IMR-90 (cell line): ENCODE data around the gene SUSD6. TPM values are rescaled to one million over a fixed set of nuclear protein-coding genes. Genes with fewer than 3 reads are reported as not detected.

Experiments
- ATAC-seq: fragments of 200-7000 bp; cut with Tn5 transposase; 2 replicates; pipeline ENCODE4 v1.9.1; 2020; ENCODE audit warnings: low read depth, mild to moderate bottlenecking, moderate library complexity
- BruUV-seq: library from RNA; stranded (reverse); fragments of 400-500 nt; replicated peaks from 2 replicates; lab custom pipeline; 2021; lab: Mats Ljungman, UMichigan
- CTCF ChIA-PET: fragments of 300-600 bp; formaldehyde crosslinking; extraction: SDS; loops from one replicate; lab custom pipeline; 2021; ENCODE audit warnings: antibody characterized with exemption; lab: Yijun Ruan, JAX
- POLR2A ChIA-PET: fragments of 300-600 bp; sonication (Branson Sonifier 250); formaldehyde crosslinking; loops from one replicate; lab custom pipeline; 2022; ENCODE audit warnings: antibody characterized with exemption; ENCODE audit not compliant: unreplicated experiment; lab: Charles Lee
- DNase-seq: peaks from one replicate; pipeline ENCODE4 v3.0.0; 2013
- H2AFZ ChIP-seq: replicated peaks from 2 replicates; pipeline ENCODE3; 2013; ENCODE audit warnings: low read length, mild to moderate bottlenecking; ENCODE audit not compliant: poor library complexity
- H2AK5ac ChIP-seq: 2 replicates; pipeline ENCODE4 v1.6.1; 2013; ENCODE audit warnings: low read depth, low read length, inconsistent platforms
- H2AK9ac ChIP-seq: replicated peaks from 2 replicates; pipeline ENCODE3; 2013; ENCODE audit warnings: mild to moderate bottlenecking, low read depth, low read length, moderate library complexity; ENCODE audit not compliant: poor library complexity
- H2BK120ac ChIP-seq: 2 replicates; pipeline ENCODE4 v1.6.1; 2013; ENCODE audit warnings: low read depth, low read length, inconsistent platforms
- H2BK15ac ChIP-seq: 3 replicates; pipeline ENCODE4 v1.6.1; 2013; ENCODE audit warnings: low read depth, low read length, inconsistent platforms
- H2BK20ac ChIP-seq: 2 replicates; pipeline ENCODE4 v1.6.1; 2013; ENCODE audit warnings: low read depth, mild to moderate bottlenecking, inconsistent platforms, low read length, moderate library complexity
- H2BK5ac ChIP-seq: 2 replicates; pipeline ENCODE4 v1.6.1; 2013; ENCODE audit warnings: mild to moderate bottlenecking, low read depth, low read length, inconsistent platforms; ENCODE audit not compliant: poor library complexity, severe bottlenecking
- H3K14ac ChIP-seq: replicated peaks from 2 replicates; pipeline ENCODE4 v1.6.1; 2013; ENCODE audit warnings: low read depth, low read length, inconsistent platforms
- H3K18ac ChIP-seq: 2 replicates; pipeline ENCODE4 v1.6.1; 2013; ENCODE audit warnings: low read depth, low read length, control low read depth
- H3K23ac ChIP-seq: 2 replicates; pipeline ENCODE4 v1.6.1; 2013; ENCODE audit warnings: low read depth, low read length, inconsistent platforms
- H3K27ac ChIP-seq: 2 replicates; pipeline ENCODE4 v1.5.1; 2013; ENCODE audit warnings: mild to moderate bottlenecking, control low read depth, low read length; ENCODE audit not compliant: insufficient read depth
- H3K27me3 ChIP-seq: 2 replicates; pipeline ENCODE4 v1.6.1; 2013; ENCODE audit warnings: low read length; ENCODE audit not compliant: control insufficient read depth, insufficient read depth
- H3K36me3 ChIP-seq: 2 replicates; pipeline ENCODE4 v1.6.1; 2013; ENCODE audit warnings: low read length, mixed read lengths; ENCODE audit not compliant: control insufficient read depth, insufficient read depth
- H3K4ac ChIP-seq: 2 replicates; pipeline ENCODE4 v1.6.1; 2013; ENCODE audit warnings: low read depth, low read length, inconsistent platforms
- H3K4me1 ChIP-seq: 2 replicates; pipeline ENCODE4 v1.6.1; 2013; ENCODE audit warnings: low read length, mixed read lengths; ENCODE audit not compliant: control insufficient read depth, insufficient read depth
- H3K4me2 ChIP-seq: 2 replicates; pipeline ENCODE4 v1.6.1; 2013; ENCODE audit warnings: low read depth, mild to moderate bottlenecking, control low read depth, low read length, moderate library complexity
- H3K4me3 ChIP-seq: 2 replicates; pipeline ENCODE4 v1.5.1; 2013; ENCODE audit warnings: low read depth, mild to moderate bottlenecking, control low read depth, low read length, moderate library complexity; ENCODE audit not compliant: insufficient read depth
- H3K56ac ChIP-seq: 2 replicates; pipeline ENCODE4 v1.6.1; 2013; ENCODE audit warnings: low read length, inconsistent platforms; ENCODE audit not compliant: insufficient read depth; ENCODE audit errors: extremely low read depth
- H3K79me1 ChIP-seq, 2 experiments: 2 replicates each; pipeline ENCODE4 v1.6.1; 2013; ENCODE audit warnings: low read length in 2 of 2, inconsistent platforms in 1 of 2, low read depth in 1 of 2
- H3K9ac ChIP-seq: 2 replicates; pipeline ENCODE4 v1.6.1; 2013; ENCODE audit warnings: low read depth, low read length, control low read depth
- H3K9me1 ChIP-seq: 2 replicates; pipeline ENCODE4 v1.6.1; 2013; ENCODE audit warnings: low read length, inconsistent platforms; ENCODE audit not compliant: insufficient read depth
- H3K9me3 ChIP-seq: 2 replicates; pipeline ENCODE4 v1.6.1; 2013; ENCODE audit warnings: low read length; ENCODE audit not compliant: control insufficient read depth, insufficient read depth
- H4K20me1 ChIP-seq: 2 replicates; pipeline ENCODE4 v1.6.1; 2013; ENCODE audit warnings: low read length, inconsistent platforms; ENCODE audit not compliant: insufficient read depth
- H4K5ac ChIP-seq: 2 replicates; pipeline ENCODE4 v1.6.1; 2013; ENCODE audit warnings: mild to moderate bottlenecking, low read depth, low read length, control low read depth
- H4K8ac ChIP-seq, 2 experiments: 2 replicates each; pipeline ENCODE4 v1.6.1; 2013; ENCODE audit warnings: low read depth in 2 of 2, low read length in 2 of 2, control low read depth in 1 of 2, inconsistent platforms in 1 of 2
- H4K91ac ChIP-seq: 2 replicates; pipeline ENCODE4 v1.6.1; 2013; ENCODE audit warnings: low read depth, low read length, inconsistent platforms; ENCODE audit not compliant: insufficient read depth
- CEBPB ChIP-seq: IDR thresholded peaks from 2 replicates; pipeline ENCODE4 v1.6.1; 2012; ENCODE audit warnings: low read depth, low read length, improper control_type of control experiment
- FOS ChIP-seq: fragments of 150-350 bp; IDR thresholded peaks from 2 replicates; pipeline ENCODE4 v1.6.1; 2016; ENCODE audit warnings: low read depth, low read length
- MAZ ChIP-seq: IDR thresholded peaks from 2 replicates; pipeline ENCODE4 v1.6.1; 2012; ENCODE audit warnings: low read depth, mild to moderate bottlenecking, low read length, improper control_type of control experiment, moderate library complexity, borderline replicate concordance
- MXI1 ChIP-seq: IDR thresholded peaks from 2 replicates; pipeline ENCODE4 v1.6.1; 2012; ENCODE audit warnings: low read depth, mild to moderate bottlenecking, low read length, moderate library complexity, borderline replicate concordance
- POLR2A ChIP-seq: IDR thresholded peaks from 2 replicates; pipeline ENCODE4 v1.6.1; 2012; ENCODE audit warnings: mild to moderate bottlenecking, low read depth, low read length
- RAD21 ChIP-seq: IDR thresholded peaks from 2 replicates; pipeline ENCODE4 v1.6.1; 2012; ENCODE audit warnings: low read length, improper control_type of control experiment
- WGBS, 2 experiments: methylation state at CpG; one replicate each; pipeline versions ENCODE4 v1.1.5 to v1.1.7; 2013; ENCODE audit warnings: missing lambda C conversion rate in 2 of 2; ENCODE audit not compliant: insufficient read length in 1 of 2; ENCODE audit errors: extremely low coverage in 2 of 2; 5-methylcytosine and 5-hydroxymethylcytosine counted together
- dilution Hi-C: fragments of 300-500 bp; cut with HindIII; formaldehyde crosslinking; loops from one replicate; pipeline ENCODE4 v1.14.3; 2018; ENCODE audit warnings: low sequenced_read_pairs; ENCODE audit not compliant: unreplicated experiment
- in situ Hi-C: fragments of 300-500 bp; cut with MboI; formaldehyde crosslinking; loops from 3 replicates; pipeline ENCODE4 v1.14.3; 2019; ENCODE audit warnings: low sequenced_read_pairs, inconsistent platforms, mixed read lengths
- intact Hi-C: fragments of 100-400 bp; cut with micrococcal nuclease; formaldehyde crosslinking; loops from 2 replicates; pipeline ENCODE4 v1.10.0; 2022
- polyA plus RNA-seq, 3 experiments: library from polyadenylated mRNA; depleted of rRNA; stranded (reverse); fragments of >200 nt; gene quantifications; 2 replicates each; pipeline ENCODE4 v1.2.3, GENCODE V29; 2012; ENCODE audit warnings: low replicate concordance in 1 of 3
- total RNA-seq: library from RNA; depleted of rRNA; stranded (reverse); fragments of >200 nt; gene quantifications from 2 replicates; pipeline ENCODE4 v1.2.3, GENCODE V29; 2012
- TF ChIP-seq, protein P1 (sequence below): conservative IDR thresholded peaks from 2 replicates; pipeline ENCODE4 v1.5.1; 2012; ENCODE audit warnings: mild to moderate bottlenecking, low read depth, low read length, improper control_type of control experiment

The SUSD6 gene
- total and polyA plus RNA-seq, 2 of the 4 experiments (the other 2 are of a cell fraction) = 2.3 to 10.1 TPM

DNA sequence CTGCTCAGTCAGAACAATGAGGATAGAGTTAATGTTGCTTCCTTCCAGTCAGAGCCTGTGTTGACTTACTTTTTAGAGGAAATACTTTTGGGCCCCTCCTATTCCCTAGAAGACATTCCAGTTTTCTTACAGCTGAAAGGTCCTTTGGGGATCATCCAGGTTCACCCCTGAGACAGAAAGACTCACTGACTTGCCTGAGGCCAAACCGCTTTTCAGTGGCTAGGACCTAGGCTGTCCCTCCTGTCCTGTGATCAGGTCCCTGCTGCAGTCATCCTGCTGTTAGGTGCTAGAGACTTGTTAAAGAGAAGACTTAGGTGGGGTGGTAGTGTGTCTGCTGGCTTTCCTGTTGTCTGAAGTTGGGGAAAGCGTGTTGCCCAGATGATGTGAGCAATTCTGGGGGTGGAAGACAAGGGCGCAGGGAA, 39.6 kb downstream of the SUSD6 start:
- ATAC-seq = peak; percentile 8; the same call in 1 of the 2 replicates
- ChIA-PET CTCF (no interaction called here), POLR2A (no interaction called here)
- Histone ChIP-seq H3K14ac (peak overlapping the region; percentile 24), H4K5ac (no peak overlapping the region), H2BK20ac (peak overlapping the region; percentile 24; the same call in 1 of the 2 replicates), H4K20me1 (peaks cover 58% of the 10 kb centered on the region), H3K9ac (no peak overlapping the region), H3K23ac (peak overlapping the region; percentile 85), H3K4me2 (no peak overlapping the region), H2BK5ac (no peak overlapping the region), H2BK120ac (peak overlapping the region; percentile 64), H3K36me3 (no peaks in the 10 kb centered on the region), H3K18ac (peak overlapping the region; percentile 0; the same call in 1 of the 2 replicates), H2AK9ac (no peak overlapping the region), H3K4me3 (no peak overlapping the region), H4K91ac (peak overlapping the region; percentile 58), H3K9me1 (peaks cover 47% of the 10 kb centered on the region), H2AK5ac (peak overlapping the region; percentile 87), H3K27me3 (no peaks in the 10 kb centered on the region), H4K8ac (peak overlapping the region in 1 of 2 experiments; percentile 61; a peak in 1 of 4 replicates), H3K27ac (no peak overlapping the region), H3K79me1 (peaks cover 48 to 84% of the 10 kb centered on the region in 2 experiments), H3K9me3 (no peaks in the 10 kb centered on the region), H3K4ac (peak overlapping the region; percentile 70), H3K56ac (no peak overlapping the region), H3K4me1 (peaks cover 38% of the 10 kb centered on the region), H2BK15ac (peak overlapping the region; percentile 49; the same call in 1 of the 3 replicates), H2AFZ (no peak overlapping the region)
- in situ Hi-C loops (no loop called here), intact Hi-C loops (no loop called here), dilution Hi-C loops (no loop called here)
- BruUV-seq = no TSS peak
- DNase-seq = no peak
- TF ChIP-seq RAD21 (no peak), MAZ (no peak), FOS (no peak), POLR2A (no peak), MXI1 (no peak), CEBPB (no peak)
- TF ChIP-seq, protein P1, sequence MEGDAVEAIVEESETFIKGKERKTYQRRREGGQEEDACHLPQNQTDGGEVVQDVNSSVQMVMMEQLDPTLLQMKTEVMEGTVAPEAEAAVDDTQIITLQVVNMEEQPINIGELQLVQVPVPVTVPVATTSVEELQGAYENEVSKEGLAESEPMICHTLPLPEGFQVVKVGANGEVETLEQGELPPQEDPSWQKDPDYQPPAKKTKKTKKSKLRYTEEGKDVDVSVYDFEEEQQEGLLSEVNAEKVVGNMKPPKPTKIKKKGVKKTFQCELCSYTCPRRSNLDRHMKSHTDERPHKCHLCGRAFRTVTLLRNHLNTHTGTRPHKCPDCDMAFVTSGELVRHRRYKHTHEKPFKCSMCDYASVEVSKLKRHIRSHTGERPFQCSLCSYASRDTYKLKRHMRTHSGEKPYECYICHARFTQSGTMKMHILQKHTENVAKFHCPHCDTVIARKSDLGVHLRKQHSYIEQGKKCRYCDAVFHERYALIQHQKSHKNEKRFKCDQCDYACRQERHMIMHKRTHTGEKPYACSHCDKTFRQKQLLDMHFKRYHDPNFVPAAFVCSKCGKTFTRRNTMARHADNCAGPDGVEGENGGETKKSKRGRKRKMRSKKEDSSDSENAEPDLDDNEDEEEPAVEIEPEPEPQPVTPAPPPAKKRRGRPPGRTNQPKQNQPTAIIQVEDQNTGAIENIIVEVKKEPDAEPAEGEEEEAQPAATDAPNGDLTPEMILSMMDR = no peak
- WGBS, 2 experiments = 79% methylated on average over 2 of the region's 3 CpGs; no CpG with 5 or more reads in 1 of the 2 experiments
